ENCODE measurements around the gene DNAJC2.

GRCh38 chr7:103301441-103301840 is 43.1 kb downstream of the DNAJC2 start:
- TF ChIP-seq CTCF (conservative IDR thresholded peaks at IDR 0.05; ENCODE audit: low read depth in 2 of 2) (no peak), EZH2phosphoT487 (IDR thresholded peaks at IDR 0.05; ENCODE audit: unreplicated experiment) (no peak), NANOG (IDR thresholded peaks at IDR 0.05; ENCODE audit: borderline replicate concordance) (no peak), CREB1 (CRISPR knock-in tag; IDR thresholded peaks at IDR 0.05; ENCODE audit: low read depth) (no peak), EZH2 (IDR thresholded peaks at IDR 0.05; ENCODE audit: low read depth, unreplicated experiment) (no peak), JUNB (IDR thresholded peaks at IDR 0.05; ENCODE audit: unreplicated experiment) (no peak), POLR2AphosphoS5 (IDR thresholded peaks at IDR 0.05; ENCODE audit: low read depth) (no peak), REST (IDR thresholded peaks at IDR 0.05; ENCODE audit: unreplicated experiment) (no peak), ETS1 (IDR thresholded peaks at IDR 0.05) (no peak), ZNF114 (CRISPR knock-in tag; IDR thresholded peaks at IDR 0.05) (no peak), ZNF331 (CRISPR knock-in tag; IDR thresholded peaks at IDR 0.05; ENCODE audit: low read depth) (no peak)
